SK-N-SH (cell line): ENCODE measurements around the gene RELN. TPM values are rescaled to one million over a fixed set of nuclear protein-coding genes. Genes with fewer than 3 reads are reported as not detected.

Experiments used
- CTCF ChIA-PET: fragments of 300-600, 350-600 bp; formaldehyde crosslinking; extraction: SDS; loops from one replicate; lab custom pipeline; 2021; lab: Yijun Ruan, JAX
- POLR2A ChIA-PET: fragments of 350-600 bp; sonication (Branson Sonifier 250); formaldehyde crosslinking; extraction: SDS; loops from one replicate; lab custom pipeline; 2020; ENCODE audit warnings: antibody characterized with exemption, inconsistent platforms; lab: Yijun Ruan, JAX
- DNase-seq: peaks from one replicate; pipeline ENCODE4 v3.0.0; 2012
- H2AFZ ChIP-seq: fragments of 200-600 bp; sonication (generic); 2 replicates; pipeline ENCODE4 v1.8.1; 2016; ENCODE audit warnings: antibody characterized with exemption, mild to moderate bottlenecking, low read depth
- H3F3A ChIP-seq: fragments of 200-600 bp; sonication (generic); replicated peaks from 2 replicates; pipeline ENCODE3; 2016; ENCODE audit warnings: antibody characterized with exemption, mild to moderate bottlenecking; ENCODE audit not compliant: insufficient read depth
- H3K27ac ChIP-seq, 2 experiments: fragments of 200-500 bp in 1 of 2; fragments of 200-600 bp in 1 of 2; sonication (Bioruptor generic) in 1 of 2; sonication (generic), shearing (Covaris generic) in 1 of 2; 2 replicates each; pipeline versions ENCODE4 v1.5.1 to v1.6.1; 2014 to 2016; ENCODE audit warnings: low read depth in 2 of 2, inconsistent platforms in 1 of 2, low read length in 1 of 2, mild to moderate bottlenecking in 1 of 2, mixed read lengths in 1 of 2
- H3K27me3 ChIP-seq: fragments of 200-600 bp; sonication (generic), shearing (Covaris generic); 2 replicates; pipeline ENCODE4 v1.6.1; 2016; ENCODE audit warnings: mixed run types; ENCODE audit not compliant: insufficient read depth
- H3K36me3 ChIP-seq, 2 experiments: fragments of 200-500 bp in 1 of 2; fragments of 200-600 bp in 1 of 2; sonication (Bioruptor generic) in 1 of 2; sonication (generic) in 1 of 2; replicated peaks in 1 of 2; 2 replicates each; pipeline versions ENCODE3 to v1.5.1; 2014 to 2016; ENCODE audit warnings: low read length in 1 of 2, mild to moderate bottlenecking in 1 of 2; ENCODE audit not compliant: insufficient read depth in 2 of 2, control insufficient read depth in 1 of 2
- H3K4me1 ChIP-seq, 2 experiments: fragments of 200-500 bp in 1 of 2; fragments of 200-600 bp in 1 of 2; sonication (Bioruptor generic) in 1 of 2; sonication (generic), shearing (Covaris generic) in 1 of 2; 2 replicates each; pipeline versions ENCODE4 v1.5.1 to v1.6.1; 2014 to 2016; ENCODE audit warnings: low read depth in 1 of 2, low read length in 1 of 2, mixed run types in 1 of 2; ENCODE audit not compliant: insufficient read depth in 2 of 2, control insufficient read depth in 1 of 2
- H3K4me2 ChIP-seq: fragments of 200-600 bp; sonication (generic), shearing (Covaris generic); 2 replicates; pipeline ENCODE4 v1.6.1; 2017; ENCODE audit warnings: mixed run types
- H3K4me3 ChIP-seq, 2 experiments: fragments of 200-500 bp in 1 of 2; fragments of 200-600 bp in 1 of 2; sonication (Bioruptor generic) in 1 of 2; sonication (generic), shearing (Covaris generic) in 1 of 2; 2 replicates each; pipeline versions ENCODE4 v1.5.1 to v1.8.1; 2014 to 2016; ENCODE audit warnings: low read depth in 2 of 2, inconsistent platforms in 1 of 2, low read length in 1 of 2, mild to moderate bottlenecking in 1 of 2, mixed read lengths in 1 of 2, moderate library complexity in 1 of 2
- H3K79me2 ChIP-seq: fragments of 200-600 bp; sonication (generic); 2 replicates; pipeline ENCODE4 v1.8.1; 2017; ENCODE audit warnings: mild to moderate bottlenecking; ENCODE audit not compliant: insufficient read depth
- H3K9ac ChIP-seq: fragments of 200-600 bp; sonication (generic); 2 replicates; pipeline ENCODE4 v1.6.1; 2017; ENCODE audit warnings: mixed run types
- H3K9me2 ChIP-seq: fragments of 200-600 bp; sonication (generic); 2 replicates; pipeline ENCODE4 v1.6.1; 2017; ENCODE audit warnings: mixed run types
- H3K9me3 ChIP-seq: fragments of 200-600 bp; sonication (generic); 2 replicates; pipeline ENCODE4 v1.6.1; 2017; ENCODE audit warnings: mixed run types, mild to moderate bottlenecking, moderate library complexity
- H4K20me1 ChIP-seq: fragments of 200-600 bp; sonication (generic); 2 replicates; pipeline ENCODE4 v1.6.1; 2017; ENCODE audit warnings: mild to moderate bottlenecking, mixed run types; ENCODE audit not compliant: insufficient read depth
- CHD2 ChIP-seq: fragments of 150-350 bp; IDR thresholded peaks from 2 replicates; pipeline ENCODE4 v1.6.1; 2018; ENCODE audit warnings: low read length; ENCODE audit not compliant: partially characterized antibody
- ELF1 ChIP-seq: IDR thresholded peaks from 2 replicates; pipeline ENCODE4 v1.4.0; 2012
- EP300 ChIP-seq, 2 experiments: IDR thresholded peaks; 2 replicates each; pipeline versions ENCODE4 v1.4.0 to v1.6.1; 2012; ENCODE audit warnings: borderline replicate concordance in 1 of 2, low read depth in 1 of 2, low read length in 1 of 2
- FOXJ3 ChIP-seq: sonication (generic); formaldehyde crosslinking; IDR thresholded peaks from 2 replicates; pipeline ENCODE4 v1.5.1; 2020; ENCODE audit warnings: mild to moderate bottlenecking, missing genetic modification reagents
- FOXM1 ChIP-seq: IDR thresholded peaks from 2 replicates; pipeline ENCODE4 v1.4.0; 2012; ENCODE audit warnings: low read depth, mild to moderate bottlenecking
- GATA2 ChIP-seq: sonication (generic); formaldehyde crosslinking; IDR thresholded peaks from 2 replicates; pipeline ENCODE4 v1.5.0; 2020; ENCODE audit warnings: mild to moderate bottlenecking, missing genetic modification reagents
- IRF3 ChIP-seq: fragments of 150-350 bp; IDR thresholded peaks from 2 replicates; pipeline ENCODE4 v1.6.1; 2016; ENCODE audit warnings: mild to moderate bottlenecking, low read depth, low read length
- JUND ChIP-seq: IDR thresholded peaks from 2 replicates; pipeline ENCODE4 v1.4.0; 2012
- MEF2A ChIP-seq: IDR thresholded peaks from 2 replicates; pipeline ENCODE4 v1.4.0; 2012; ENCODE audit warnings: low read depth, borderline replicate concordance
- PBX3 ChIP-seq: IDR thresholded peaks from 2 replicates; pipeline ENCODE4; 2012
- RAD21 ChIP-seq: IDR thresholded peaks from 2 replicates; pipeline ENCODE4 v1.6.1; 2012; ENCODE audit warnings: mild to moderate bottlenecking, low read length
- RCOR1 ChIP-seq: fragments of 150-350 bp; IDR thresholded peaks from 2 replicates; pipeline ENCODE4 v1.6.1; 2017; ENCODE audit warnings: antibody characterized with exemption, low read length
- RFX5 ChIP-seq: IDR thresholded peaks from 2 replicates; pipeline ENCODE4 v1.6.1; 2012; ENCODE audit warnings: mild to moderate bottlenecking, improper control_type of control experiment, low read length
- RXRA ChIP-seq: IDR thresholded peaks from 2 replicates; pipeline ENCODE4 v1.4.0; 2012; ENCODE audit warnings: low read depth, mild to moderate bottlenecking, borderline replicate concordance
- SIN3A ChIP-seq: IDR thresholded peaks from 2 replicates; pipeline ENCODE4 v1.6.1; 2012; ENCODE audit warnings: low read depth, mild to moderate bottlenecking, low read length, moderate library complexity, borderline replicate concordance
- TAF1 ChIP-seq: IDR thresholded peaks from 2 replicates; pipeline ENCODE4 v1.6.1; 2012; ENCODE audit warnings: low read depth, mild to moderate bottlenecking, low read length, moderate library complexity, borderline replicate concordance
- TCF12 ChIP-seq: IDR thresholded peaks from 2 replicates; pipeline ENCODE4 v1.4.0; 2012
- TEAD4 ChIP-seq: IDR thresholded peaks from 2 replicates; pipeline ENCODE4 v1.4.0; 2012; ENCODE audit warnings: mild to moderate bottlenecking, borderline replicate concordance; ENCODE audit not compliant: insufficient read depth
- YY1 ChIP-seq: IDR thresholded peaks from 2 replicates; pipeline ENCODE4 v1.4.0; 2012; ENCODE audit warnings: low read depth, mild to moderate bottlenecking
- WGBS: methylation state at CpG from one replicate; pipeline ENCODE4 v1.1.6; 2017; ENCODE audit warnings: low lambda C conversion rate; 5-methylcytosine and 5-hydroxymethylcytosine counted together
- polyA plus RNA-seq, 3 experiments: library from polyadenylated mRNA; depleted of rRNA; stranded (reverse); fragments of >200 nt; gene quantifications; 2 replicates each; pipeline ENCODE4 v1.2.3, GENCODE V29; 2012
- TF ChIP-seq, protein P1 (sequence below): IDR thresholded peaks from 2 replicates; pipeline ENCODE4 v1.4.0; 2012; ENCODE audit warnings: low read depth, borderline replicate concordance
- TF ChIP-seq, protein P2 (sequence below): fragments of 150-350 bp; IDR thresholded peaks from 2 replicates; pipeline ENCODE4 v1.6.1; 2017; ENCODE audit warnings: antibody characterized with exemption, low read length, low read depth, borderline replicate concordance

Gene RELN
- polyA plus RNA-seq, 1 of the 3 experiments (the other 2 are of a cell fraction): 0.02 TPM

DNA sequence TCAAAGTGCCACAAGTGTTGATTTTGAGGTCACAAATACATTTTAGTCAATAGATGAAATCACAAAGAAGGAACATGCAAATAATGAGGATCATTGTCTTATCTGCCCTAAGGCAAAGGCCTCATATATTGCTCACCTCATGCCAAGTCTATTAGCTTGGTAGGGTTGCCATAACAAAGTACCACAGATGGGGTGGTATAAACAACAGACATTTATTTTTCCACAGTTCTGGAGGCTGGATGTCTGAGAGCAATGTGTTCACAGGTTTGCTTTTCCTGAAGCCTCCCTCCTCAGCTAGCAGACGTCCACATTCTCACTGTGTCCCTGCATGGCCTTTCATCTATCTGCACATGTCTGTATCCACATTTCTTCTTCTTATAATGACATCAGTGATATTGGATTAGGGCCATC is 59.6 kb downstream of the RELN start:
- peaks cover 0 to 2% of the 10 kb centered on the region in 2 experiments; a peak in 1 of 4 replicates for H3K4me1 ChIP-seq
- H3K9me3 ChIP-seq: no peaks in the 10 kb centered on the region
- CTCF ChIA-PET: interaction anchor here (1.5 kb wide), 1 partner anchor 356 kb away, joined by 4 read pairs; no protein-coding TSS in a partner anchor
- TF ChIP-seq RFX5 (no peak), TCF12 (no peak), CHD2 (no peak), IRF3 (no peak), PBX3 (no peak), TEAD4 (no peak), YY1 (no peak), RCOR1 (no peak), SIN3A (no peak), MEF2A (no peak), FOXJ3 (no peak), GATA2 (CRISPR knock-in tag) (no peak), JUND (no peak), RAD21 (no peak), FOXM1 (no peak)
- TF ChIP-seq, protein P1, sequence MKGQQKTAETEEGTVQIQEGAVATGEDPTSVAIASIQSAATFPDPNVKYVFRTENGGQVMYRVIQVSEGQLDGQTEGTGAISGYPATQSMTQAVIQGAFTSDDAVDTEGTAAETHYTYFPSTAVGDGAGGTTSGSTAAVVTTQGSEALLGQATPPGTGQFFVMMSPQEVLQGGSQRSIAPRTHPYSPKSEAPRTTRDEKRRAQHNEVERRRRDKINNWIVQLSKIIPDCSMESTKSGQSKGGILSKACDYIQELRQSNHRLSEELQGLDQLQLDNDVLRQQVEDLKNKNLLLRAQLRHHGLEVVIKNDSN: no peak
- H3K27ac ChIP-seq: no peak overlapping the region
- no peak overlapping the region for H3K9ac ChIP-seq
- 25% methylated on average over 1 of the region's 1 CpG for WGBS
- H2AFZ ChIP-seq: no peak overlapping the region
- H3K9me2 ChIP-seq: no peaks in the 10 kb centered on the region; the same call in 1 of the 2 replicates
- POLR2A ChIA-PET: no interaction called here
- no peak for DNase-seq
- H4K20me1 ChIP-seq: no peaks in the 10 kb centered on the region
- H3K36me3 ChIP-seq: no peaks in the 10 kb centered on the region
- H3K79me2 ChIP-seq: no peaks in the 10 kb centered on the region
- no peak overlapping the region for H3K4me3 ChIP-seq
- no peak overlapping the region for H3K4me2 ChIP-seq
- no peaks in the 10 kb centered on the region for H3K27me3 ChIP-seq
- H3F3A ChIP-seq: no peaks in the 10 kb centered on the region

- H4K20me1 ChIP-seq: no peaks in the 10 kb centered on the region
- H3K9ac ChIP-seq: no peak overlapping the region
- CTCF ChIA-PET: interaction anchor here (1.5 kb wide), 1 partner anchor 355 kb away, joined by 4 read pairs; no protein-coding TSS in a partner anchor
- H3K27me3 ChIP-seq: no peaks in the 10 kb centered on the region
- H3F3A ChIP-seq: no peaks in the 10 kb centered on the region
- 21% methylated on average over 1 of the region's 1 CpG for WGBS
- H3K4me1 ChIP-seq: peaks cover 0 to 2% of the 10 kb centered on the region in 2 experiments; a peak in 1 of 4 replicates
- no peak overlapping the region for H2AFZ ChIP-seq
- H3K9me3 ChIP-seq: no peaks in the 10 kb centered on the region
- DNase-seq: no peak
- no peaks in the 10 kb centered on the region; the same call in 1 of the 2 replicates for H3K9me2 ChIP-seq
- POLR2A ChIA-PET: no interaction called here
- no peak overlapping the region for H3K4me3 ChIP-seq
- H3K4me2 ChIP-seq: no peak overlapping the region
- H3K79me2 ChIP-seq: no peaks in the 10 kb centered on the region
- TF ChIP-seq RCOR1 (no peak), RXRA (no peak), GATA2 (CRISPR knock-in tag) (no peak), TAF1 (no peak), ELF1 (no peak), FOXJ3 (no peak), CHD2 (no peak), MEF2A (no peak), EP300 (IDR thresholded peaks at IDR 0.05; ENCODE audit: borderline replicate concordance in 1 of 2, low read depth in 1 of 2, low read length in 1 of 2) (no peak), IRF3 (no peak)
- TF ChIP-seq, protein P2, sequence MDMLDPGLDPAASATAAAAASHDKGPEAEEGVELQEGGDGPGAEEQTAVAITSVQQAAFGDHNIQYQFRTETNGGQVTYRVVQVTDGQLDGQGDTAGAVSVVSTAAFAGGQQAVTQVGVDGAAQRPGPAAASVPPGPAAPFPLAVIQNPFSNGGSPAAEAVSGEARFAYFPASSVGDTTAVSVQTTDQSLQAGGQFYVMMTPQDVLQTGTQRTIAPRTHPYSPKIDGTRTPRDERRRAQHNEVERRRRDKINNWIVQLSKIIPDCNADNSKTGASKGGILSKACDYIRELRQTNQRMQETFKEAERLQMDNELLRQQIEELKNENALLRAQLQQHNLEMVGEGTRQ: no peak
- H3K36me3 ChIP-seq: no peaks in the 10 kb centered on the region
- no peak overlapping the region for H3K27ac ChIP-seq
These were observed 60.9 kb downstream of the RELN start for GRCh38 chr7:103928581-103928980.
